Uterus (tissue), 4 donors: Measurements from ENCODE around the gene CRYZL1. TPM values are rescaled to one million over a fixed set of nuclear protein-coding genes. Genes with fewer than 3 reads are reported as not detected.

ENCODE experiments used
- DNase-seq, 2 donors: peaks; one replicate each; pipeline ENCODE4 v3.0.0-alpha.2; 2019 to 2020
- H3K27ac ChIP-seq, 2 donors: fragments of 200-600 bp; sonication (generic); 1 replicate in 1 of 2; 2 replicates in 1 of 2; pipeline ENCODE4 v1.5.1; 2016 to 2018
- H3K27me3 ChIP-seq, 2 donors: fragments of 200-600 bp; sonication (generic); one replicate each; pipeline ENCODE4 v1.5.1; 2018 to 2019; ENCODE audit warnings: control low read depth in 1 of 2
- H3K36me3 ChIP-seq, 2 donors: fragments of 200-600 bp; sonication (generic); one replicate each; pipeline ENCODE4 v1.5.1; 2019; ENCODE audit warnings: control low read depth in 1 of 2
- H3K4me1 ChIP-seq, 2 donors: fragments of 200-600 bp; sonication (generic); one replicate each; pipeline ENCODE4 v1.5.1; 2018 to 2019; ENCODE audit warnings: control low read depth in 1 of 2
- H3K4me3 ChIP-seq, 2 donors: fragments of 200-600 bp; sonication (generic); 1 replicate in 1 of 2; 2 replicates in 1 of 2; pipeline ENCODE4 v1.5.1; 2018 to 2019; ENCODE audit warnings: mild to moderate bottlenecking in 1 of 2
- H3K9me3 ChIP-seq, 2 donors: fragments of 200-600 bp; sonication (generic); one replicate each; pipeline ENCODE4 v1.5.1; 2019; ENCODE audit warnings: control low read depth in 1 of 2
- CTCF ChIP-seq, 4 experiments: fragments of 200-600 bp in 2 of 4; fragments of 450-650 bp in 2 of 4; sonication (generic) in 2 of 4; IDR thresholded peaks; one replicate each; pipeline ENCODE4 v1.5.1; 2016 to 2019; ENCODE audit warnings: antibody characterized with exemption in 4 of 4, mild to moderate bottlenecking in 2 of 4, moderate library complexity in 1 of 4
- POLR2A ChIP-seq, 2 donors: fragments of 450-650 bp; IDR thresholded peaks; one replicate each; pipeline ENCODE4 v1.6.1; 2016; ENCODE audit warnings: antibody characterized with exemption in 2 of 2, mild to moderate bottlenecking in 1 of 2, moderate library complexity in 1 of 2
- intact Hi-C: fragments of 100-400 bp; cut with DNase I; formaldehyde crosslinking; loops from one replicate; pipeline ENCODE4 v1.15.1; 2023; ENCODE audit warnings: low total_unique reads
- total RNA-seq, 4 donors: library from RNA; depleted of rRNA in 3 of 4; stranded (reverse); fragments of >200 nt in 3 of 4; gene quantifications; one replicate each; pipeline versions ENCODE4 v1.1.0 to v1.2.4, GENCODE V29; 2014 to 2023
- donor health status: DM: yes; HTN: yes; CAD: no.

Gene CRYZL1
- total RNA-seq, 4 donors from 2014 or later, result 66.8 to 147 (median 67.3) TPM

GRCh38 chr21:33611006-33611744, 30.4 kb downstream of the CRYZL1 start:
- H3K4me3 ChIP-seq, result no peak overlapping the region
- intact Hi-C loops, result no loop called here
- H3K9me3 ChIP-seq, result no peaks in the 10 kb centered on the region
- TF ChIP-seq CTCF (IDR thresholded peaks at IDR 0.05), result no peak
- no peak for TF ChIP-seq POLR2A (IDR thresholded peaks at IDR 0.05)
- H3K36me3 ChIP-seq, result no peaks in the 10 kb centered on the region
- H3K27ac ChIP-seq, result no peak overlapping the region
- no peaks in the 10 kb centered on the region for H3K4me1 ChIP-seq
- no peaks in the 10 kb centered on the region for H3K27me3 ChIP-seq
- no peak for DNase-seq

GRCh38 chr21:33608559-33608958, 33.0 kb downstream of the CRYZL1 start:
- no peak overlapping the region for H3K4me3 ChIP-seq
- DNase-seq, result no peak
- no peak for TF ChIP-seq CTCF (IDR thresholded peaks at IDR 0.05)
- TF ChIP-seq POLR2A (IDR thresholded peaks at IDR 0.05), result no peak
- no peaks in the 10 kb centered on the region for H3K4me1 ChIP-seq
- H3K9me3 ChIP-seq, result no peaks in the 10 kb centered on the region
- intact Hi-C loops, result no loop called here
- no peaks in the 10 kb centered on the region for H3K27me3 ChIP-seq
- H3K36me3 ChIP-seq, result no peaks in the 10 kb centered on the region
- no peak overlapping the region for H3K27ac ChIP-seq

- Histone ChIP-seq H3K27ac (no peak overlapping the region), H3K4me1 (no peaks in the 10 kb centered on the region), H3K4me3 (no peak overlapping the region), H3K9me3 (no peaks in the 10 kb centered on the region), H3K27me3 (no peaks in the 10 kb centered on the region), H3K36me3 (no peaks in the 10 kb centered on the region)
- intact Hi-C loops, result no loop called here
- TF ChIP-seq CTCF (IDR thresholded peaks at IDR 0.05) (no peak), POLR2A (IDR thresholded peaks at IDR 0.05) (no peak)
- no peak for DNase-seq
Measured at GRCh38 chr21:33598051-33598450, 43.5 kb downstream of the CRYZL1 start.

GRCh38 chr21:33588485-33589335, 52.8 kb downstream of the CRYZL1 start, which contains the start of gene DONSON:
TSS of gene DONSON (minus strand) at chr21:33588684. CDS start at chr21:33588641, 43 bp downstream.
- TF ChIP-seq POLR2A (IDR thresholded peaks at IDR 0.05) (peak; percentile 64 to 72), CTCF (IDR thresholded peaks at IDR 0.05) (peak in 3 of 4 experiments; percentile 11 to 30 (median 26))
- DNase-seq, result peak; percentile 71 to 89
- H3K27me3 ChIP-seq, result no peaks in the 10 kb centered on the region
- no peaks in the 10 kb centered on the region for H3K4me1 ChIP-seq
- peak within 1 kb of the TSS; percentile 77 to 83 for H3K27ac ChIP-seq
- H3K4me3 ChIP-seq, result peak within 1 kb of the TSS; percentile 44 to 54
- H3K36me3 ChIP-seq, result no peaks in the 10 kb centered on the region
- intact Hi-C loops, result no loop called here
- no peaks in the 10 kb centered on the region for H3K9me3 ChIP-seq
